Measurements from ENCODE around the gene TARBP1.

GRCh38 chr1:234507626-234508387 is 28.8 kb upstream of the TARBP1 start:
- TF ChIP-seq POLR2A (IDR thresholded peaks at IDR 0.05; ENCODE audit: low read depth) = no peak
- no peak for TF ChIP-seq EP300 (IDR thresholded peaks at IDR 0.05)
- TF ChIP-seq CTCF (IDR thresholded peaks at IDR 0.05) = no peak
